Glomerular visceral epithelial cell (primary cell): ENCODE data around the gene KLHL33.
A peak's percentile ranks its signal among the peaks of the same experiment; 100 is the strongest.
"Not testable (repeated sequence)": the region's sequence is repeated elsewhere in the genome, so short reads cannot be mapped to it uniquely, and the experiment has no call there.

Experiments
- DNase-seq: peaks from one replicate; pipeline ENCODE4 v3.0.0-alpha.2; 2016; ENCODE audit errors: extremely low spot score

The KLHL33 gene

GRCh38 chr14:20452831-20453230 is 16.9 kb upstream of the KLHL33 start:
- DNase-seq, result not testable (repeated sequence)

- DNase-seq, result no peak
Measured at GRCh38 chr14:20446889-20447288, 10.9 kb upstream of the KLHL33 start.

GRCh38 chr14:20443650-20444049 is 7.7 kb upstream of the KLHL33 start:
- not testable (repeated sequence) for DNase-seq

- no peak for DNase-seq
Measured at GRCh38 chr14:20441461-20441860, 5.5 kb upstream of the KLHL33 start.

- DNase-seq, result no peak
Measured at GRCh38 chr14:20440882-20441281, 4.9 kb upstream of the KLHL33 start.

DNA sequence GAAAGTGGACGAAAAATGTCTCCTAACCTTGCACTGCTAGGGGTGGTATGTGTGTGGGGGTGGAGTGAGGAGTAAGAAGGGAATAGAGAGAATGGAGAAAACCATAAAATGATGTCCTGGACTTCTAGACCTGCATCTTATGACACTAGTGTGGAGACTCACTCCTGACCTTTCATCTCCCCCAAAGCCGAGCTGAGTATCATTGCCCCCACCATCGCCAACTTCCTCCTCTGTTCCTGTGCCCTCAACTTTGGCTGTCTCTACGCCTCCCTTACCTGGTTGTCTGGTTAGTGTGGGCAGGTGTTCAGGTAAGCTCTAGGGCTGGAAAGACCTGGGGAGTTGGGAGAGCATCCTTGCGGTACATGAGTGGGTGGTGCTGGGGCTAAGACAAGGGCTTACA is 4.5 kb upstream of the KLHL33 start:
- no peak for DNase-seq

GRCh38 chr14:20438664-20439063 is 2.7 kb upstream of the KLHL33 start:
- DNase-seq, result no peak

DNA sequence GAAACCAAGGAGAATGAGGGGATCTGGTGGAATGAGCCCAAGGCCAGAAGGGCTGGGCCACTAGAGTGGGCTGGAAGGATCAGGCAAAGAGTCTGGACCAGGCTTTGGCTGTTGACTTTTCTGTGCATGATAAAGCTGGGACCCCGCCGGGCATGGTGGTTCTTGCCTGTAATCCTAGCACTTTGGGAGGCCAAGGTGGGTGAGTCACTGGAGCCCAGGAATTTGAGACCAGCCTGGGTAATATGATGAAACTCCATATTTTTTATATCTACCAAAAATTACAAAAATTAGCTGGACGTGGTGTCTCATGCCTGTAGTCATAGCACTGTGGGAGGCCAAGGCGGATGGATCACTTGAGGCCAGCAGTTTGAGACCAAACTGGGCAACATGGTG is 393 bp upstream of the KLHL33 start:
- DNase-seq, result peak; percentile 18

- DNase-seq, result no peak
Measured at GRCh38 chr14:20434701-20435581, 1.0 kb downstream of the KLHL33 start.

DNA sequence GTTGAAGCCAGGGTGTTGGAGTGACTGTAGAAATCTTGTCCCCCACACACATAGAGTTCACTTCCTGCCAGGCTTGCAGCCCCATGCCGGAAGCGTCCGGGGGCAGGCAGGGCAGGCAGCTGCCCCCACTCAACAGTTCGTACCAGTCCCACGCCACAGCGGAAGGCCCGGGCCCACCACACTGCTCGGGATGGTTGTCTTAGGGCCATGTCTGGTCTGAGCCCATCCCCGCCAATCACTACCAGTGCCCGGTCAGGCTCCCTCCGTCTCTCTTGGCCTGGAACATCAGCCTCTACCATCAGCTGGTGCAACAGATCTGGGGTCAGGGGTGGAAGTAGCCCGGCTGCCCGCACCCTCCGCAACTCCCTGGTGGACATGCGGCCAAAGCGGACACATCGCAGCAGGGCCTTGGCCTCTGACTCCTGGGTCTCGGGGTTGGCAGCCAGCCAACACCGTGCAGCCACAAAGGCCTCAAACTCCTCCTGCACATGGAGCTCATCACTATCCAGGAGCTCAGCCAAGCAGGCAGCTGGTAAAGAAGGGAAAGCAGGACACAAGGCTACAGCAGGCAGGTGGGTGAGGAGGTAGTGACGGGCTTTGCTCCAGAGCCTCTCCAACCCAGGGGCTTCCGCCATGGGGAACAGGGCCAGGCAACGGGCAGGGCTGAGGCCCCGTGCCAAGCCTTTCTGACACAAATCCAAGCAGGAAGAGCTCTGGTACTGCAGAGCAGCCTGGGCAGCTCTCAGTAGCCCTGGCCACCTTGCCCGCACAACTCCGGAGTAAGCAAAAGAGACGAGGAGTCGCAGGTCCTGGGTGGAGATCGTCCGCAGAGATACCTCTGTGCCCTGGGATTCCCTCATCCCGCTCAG is 5.9 kb downstream of the KLHL33 start:
- no peak for DNase-seq

GRCh38 chr14:20428802-20429201 is 7.2 kb downstream of the KLHL33 start:
- no peak for DNase-seq

- no peak for DNase-seq
Measured at GRCh38 chr14:20428010-20428365, 8.0 kb downstream of the KLHL33 start.

DNA sequence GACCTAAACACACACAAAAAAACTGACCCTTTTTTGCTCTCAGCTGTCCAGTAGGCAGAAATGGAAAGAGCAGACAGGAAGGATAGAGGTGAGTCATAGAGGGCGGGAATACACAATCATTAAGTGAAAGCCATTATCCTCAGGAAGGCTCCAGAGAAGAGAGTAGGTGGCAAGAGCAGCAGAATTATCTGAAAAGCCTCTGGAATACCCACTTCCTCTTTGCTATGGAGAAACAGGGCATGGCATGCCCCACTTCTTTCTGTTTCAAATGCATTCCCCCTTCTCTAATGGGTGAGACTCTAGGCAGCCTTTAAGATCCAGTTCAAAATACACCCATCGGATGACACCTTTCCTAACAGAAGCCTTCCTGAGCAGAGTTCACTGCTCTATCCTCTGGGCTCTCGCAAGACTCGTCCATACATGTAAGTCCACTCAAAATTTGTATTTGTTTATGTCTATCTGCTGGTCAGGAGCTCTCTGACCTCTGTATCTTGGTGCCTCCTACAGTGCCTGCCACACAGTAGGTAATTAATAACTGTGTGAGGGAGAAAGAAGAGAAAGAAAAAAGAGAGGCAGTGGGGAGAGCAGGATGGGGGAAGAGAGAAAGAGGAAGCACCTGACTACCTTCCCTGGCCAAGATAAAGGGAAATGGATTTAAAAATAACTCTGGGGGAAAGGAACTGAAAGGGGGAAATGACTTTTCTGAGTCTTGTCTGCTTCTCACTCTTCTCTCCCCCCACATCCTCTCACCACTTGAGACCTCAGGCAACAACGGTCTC is 8.5 kb downstream of the KLHL33 start:
- peak; percentile 58 for DNase-seq

DNA sequence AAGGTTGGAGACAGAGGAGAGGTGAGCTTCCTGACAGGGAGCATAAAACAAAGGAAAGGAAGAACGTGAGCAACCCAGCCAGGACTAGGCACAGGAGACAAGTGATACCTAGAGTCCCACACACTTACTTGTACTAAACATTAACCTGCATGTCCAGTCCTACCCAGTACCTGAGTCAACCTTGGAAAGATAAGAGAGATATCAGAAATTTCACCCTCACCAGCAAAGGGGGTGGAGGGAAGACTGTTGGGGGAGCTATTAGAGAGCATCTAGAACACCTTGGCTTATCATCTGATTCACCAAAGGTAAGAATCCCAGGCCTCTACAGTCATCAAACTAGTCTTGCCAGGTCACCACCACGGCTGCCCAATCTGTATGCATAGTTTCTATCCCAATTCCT is 11.1 kb downstream of the KLHL33 start:
- DNase-seq, result no peak

DNA sequence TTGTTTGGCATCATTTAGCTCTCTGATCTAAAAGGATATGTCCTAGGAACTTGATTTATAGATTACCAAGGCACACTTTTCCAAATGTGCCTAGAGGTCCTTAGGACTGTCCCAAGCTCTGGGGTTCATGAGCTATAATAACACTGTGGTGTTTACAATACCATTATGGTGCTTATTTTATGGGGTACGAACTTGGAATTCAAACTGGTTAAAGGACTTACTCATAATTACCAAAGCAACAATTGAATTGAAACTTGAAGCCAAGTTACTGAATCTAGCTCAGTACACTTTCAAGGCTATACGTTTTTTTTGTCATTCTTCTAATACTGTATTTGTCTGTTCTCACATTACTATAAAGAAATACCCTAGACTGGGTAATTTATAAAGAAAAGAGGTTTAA is 13.1 kb downstream of the KLHL33 start:
- no peak for DNase-seq

DNA sequence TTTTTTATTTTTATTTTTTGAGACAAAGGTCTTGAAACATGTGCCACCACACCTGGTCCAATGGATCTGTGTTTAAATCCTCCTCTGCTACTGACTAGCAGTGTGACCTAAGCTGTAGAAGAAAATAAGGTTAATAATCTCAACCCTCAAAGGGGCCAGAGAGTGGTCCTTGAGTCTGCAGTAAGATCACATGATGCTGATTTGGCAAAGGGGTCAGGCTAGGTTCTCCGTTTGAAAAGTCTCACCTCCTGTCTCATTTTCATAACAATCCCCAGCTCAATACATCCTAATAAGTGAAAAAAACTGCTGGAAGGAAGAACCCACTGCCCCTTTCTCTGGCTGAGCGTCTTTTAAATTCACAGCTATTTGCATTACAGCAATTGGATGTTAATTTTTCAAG is 14.7 kb downstream of the KLHL33 start:
- DNase-seq, result no peak

DNA sequence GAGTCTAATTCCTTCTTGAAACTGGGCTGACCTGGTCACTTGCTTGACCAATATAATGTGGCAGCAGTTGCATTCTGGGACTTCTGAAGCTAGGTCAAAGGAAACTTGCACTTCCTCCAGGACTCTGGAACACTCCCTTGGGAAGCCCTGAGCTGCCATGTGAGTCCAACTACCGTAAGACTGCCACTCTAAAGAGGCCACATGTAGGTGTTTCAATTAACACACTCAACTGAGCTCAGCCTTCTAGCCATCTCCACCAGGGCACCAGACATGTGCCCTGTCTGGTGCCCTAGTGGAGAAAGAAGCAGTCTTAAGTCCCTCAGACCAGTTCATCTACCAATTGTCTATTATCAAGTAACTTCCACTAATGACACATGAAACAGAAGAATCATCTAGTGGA is 16.5 kb downstream of the KLHL33 start:
- DNase-seq, result no peak

DNA sequence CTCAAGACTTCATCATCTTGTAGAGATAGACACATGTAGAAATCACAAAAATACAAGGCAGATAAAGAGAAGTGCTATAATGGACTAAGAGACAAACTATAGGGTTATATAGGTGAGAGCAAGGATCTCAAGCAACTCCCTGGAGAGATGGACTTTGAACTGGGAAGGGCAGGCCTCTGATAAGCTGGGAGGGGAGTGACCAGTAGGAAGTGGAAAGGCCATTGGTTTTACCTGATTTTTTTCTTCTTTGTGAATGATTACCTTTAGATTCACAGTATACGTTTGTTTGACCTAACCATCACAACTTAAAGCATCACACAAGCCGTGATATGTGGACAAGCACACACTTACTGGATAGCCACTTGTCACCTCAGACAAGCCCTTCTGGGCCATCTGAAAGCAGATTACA is 17.5 kb downstream of the KLHL33 start:
- no peak for DNase-seq

DNA sequence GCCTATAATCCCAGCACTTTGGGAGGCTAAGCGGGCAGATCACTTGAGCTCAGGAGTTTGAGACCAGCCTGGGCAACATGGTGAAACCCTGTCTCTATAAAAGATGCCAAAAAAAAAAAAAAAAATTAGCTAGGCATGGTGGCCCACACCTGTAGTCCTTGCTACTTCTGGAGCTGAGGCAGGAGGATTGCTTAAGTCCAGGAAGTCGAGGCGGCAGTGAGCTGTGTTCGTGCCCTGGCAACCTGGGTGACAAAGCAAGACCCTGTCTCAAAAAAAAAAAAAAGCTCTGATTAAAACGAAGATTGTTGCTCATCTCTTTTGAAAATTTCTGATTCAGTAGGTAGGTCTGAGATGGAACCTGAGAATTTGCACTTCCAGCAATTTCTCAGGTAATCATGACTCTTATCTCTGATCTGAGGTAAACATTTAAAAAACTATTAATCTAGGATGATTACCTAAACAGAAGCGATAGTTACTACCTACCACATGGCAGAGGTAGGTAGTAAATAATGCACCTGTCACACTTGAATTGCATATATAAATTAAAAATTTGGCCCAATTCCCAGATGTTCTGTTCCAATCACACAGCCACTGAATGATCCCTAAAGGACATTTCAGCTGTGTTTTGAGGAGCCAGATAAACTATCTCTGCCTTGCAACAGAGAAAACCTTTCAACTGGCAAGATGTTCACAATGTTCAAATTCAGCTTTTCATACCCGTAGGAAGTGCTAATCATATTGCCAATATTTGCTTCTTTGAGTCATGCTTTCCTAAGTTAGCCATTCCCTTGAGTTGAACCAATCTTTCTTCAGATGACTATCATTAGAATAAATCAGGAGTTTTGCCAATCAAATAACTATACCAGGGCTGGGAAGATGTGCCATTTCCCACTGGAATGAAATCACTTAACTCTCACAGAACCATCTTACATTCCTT is 18.4 kb downstream of the KLHL33 start:
- no peak for DNase-seq

- no peak for DNase-seq
Measured at GRCh38 chr14:20416223-20416622, 19.7 kb downstream of the KLHL33 start.

GRCh38 chr14:20415782-20416206 is 20.2 kb downstream of the KLHL33 start:
- peak; percentile 57 for DNase-seq
